Muscle layer of colon (tissue), 2 donors: ENCODE measurements around the gene PRDM16.

Experiments used
- H3K27ac ChIP-seq: one replicate; pipeline ENCODE4 v1.7.0; 2013; ENCODE audit warnings: low read depth, mild to moderate bottlenecking, low read length, moderate library complexity
- H3K27me3 ChIP-seq, 2 donors: one replicate each; pipeline ENCODE4 v1.7.0; 2013; ENCODE audit warnings: low read length in 2 of 2, mild to moderate bottlenecking in 2 of 2; ENCODE audit not compliant: insufficient read depth in 2 of 2, control insufficient read depth in 1 of 2
- H3K36me3 ChIP-seq: one replicate; pipeline ENCODE4 v1.7.0; 2013; ENCODE audit warnings: mild to moderate bottlenecking, low read length; ENCODE audit not compliant: insufficient read depth
- H3K4me1 ChIP-seq: one replicate; pipeline ENCODE4 v1.7.0; 2013; ENCODE audit warnings: mild to moderate bottlenecking, low read length; ENCODE audit not compliant: insufficient read depth
- H3K4me3 ChIP-seq, 2 donors: one replicate each; pipeline ENCODE4 v1.7.0; 2013; ENCODE audit warnings: low read length in 2 of 2, low read depth in 1 of 2, mild to moderate bottlenecking in 1 of 2, moderate library complexity in 1 of 2
- H3K9ac ChIP-seq: one replicate; pipeline ENCODE4 v1.7.0; 2013; ENCODE audit warnings: low read length
- H3K9me3 ChIP-seq: one replicate; pipeline ENCODE4 v1.7.0; 2013; ENCODE audit warnings: mild to moderate bottlenecking, low read length
- donor health status: abdominal sarcoma.
- donor health status: Adenocarcinoma of cecum.

Gene PRDM16

DNA sequence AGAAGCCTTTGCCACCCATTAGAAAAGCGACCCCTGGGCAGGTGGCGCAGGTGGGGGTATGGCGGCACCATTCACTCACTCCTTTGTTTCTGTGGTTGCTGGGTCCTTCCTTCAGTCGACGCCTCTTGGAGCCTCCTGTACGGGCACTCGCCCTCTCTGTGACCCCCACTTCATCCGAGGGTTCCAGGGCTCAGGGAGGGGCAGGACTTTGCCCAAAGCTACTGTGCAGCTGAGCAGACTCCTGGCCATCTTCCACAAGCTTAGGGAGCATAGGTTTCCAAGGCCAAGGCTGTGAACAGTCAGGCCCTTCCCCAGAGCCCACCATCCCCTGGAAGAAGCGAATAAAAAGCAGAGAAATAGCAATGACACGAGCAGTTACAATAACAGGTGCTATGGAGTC is 194.8 kb downstream of the PRDM16 start:
- peaks cover 11 to 44% of the 10 kb centered on the region in 2 donors for H3K27me3 ChIP-seq
- H3K9me3 ChIP-seq, result no peaks in the 10 kb centered on the region
- no peak overlapping the region for H3K27ac ChIP-seq
- no peak overlapping the region for H3K4me3 ChIP-seq
- no peaks in the 10 kb centered on the region for H3K36me3 ChIP-seq
- no peaks in the 10 kb centered on the region for H3K4me1 ChIP-seq
- H3K9ac ChIP-seq, result no peak overlapping the region

DNA sequence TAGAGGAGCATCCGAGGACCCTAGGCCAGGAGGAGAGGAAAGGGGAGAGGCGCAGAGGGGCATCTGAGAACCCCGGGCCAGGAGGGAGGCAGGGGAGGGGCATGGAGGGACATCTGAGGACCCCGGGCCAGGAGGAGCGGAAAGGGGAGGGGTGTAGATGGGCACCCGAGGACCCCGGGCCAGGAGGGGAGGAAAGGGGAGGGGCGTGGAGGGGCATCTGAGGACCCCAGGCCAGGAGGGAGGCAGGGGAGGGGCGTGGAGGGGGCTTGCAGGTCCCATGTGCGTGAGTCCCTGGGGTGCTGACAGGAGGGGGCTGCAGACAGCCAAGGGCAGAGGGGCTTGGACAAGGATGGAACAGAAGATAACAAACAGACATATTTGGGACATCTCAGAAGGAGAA is 195.5 kb downstream of the PRDM16 start:
- H3K4me1 ChIP-seq, result no peaks in the 10 kb centered on the region
- no peak overlapping the region for H3K27ac ChIP-seq
- no peaks in the 10 kb centered on the region for H3K36me3 ChIP-seq
- H3K4me3 ChIP-seq, result no peak overlapping the region
- H3K9ac ChIP-seq, result no peak overlapping the region
- no peaks in the 10 kb centered on the region for H3K9me3 ChIP-seq
- H3K27me3 ChIP-seq, result peaks cover 11 to 44% of the 10 kb centered on the region in 2 donors

DNA sequence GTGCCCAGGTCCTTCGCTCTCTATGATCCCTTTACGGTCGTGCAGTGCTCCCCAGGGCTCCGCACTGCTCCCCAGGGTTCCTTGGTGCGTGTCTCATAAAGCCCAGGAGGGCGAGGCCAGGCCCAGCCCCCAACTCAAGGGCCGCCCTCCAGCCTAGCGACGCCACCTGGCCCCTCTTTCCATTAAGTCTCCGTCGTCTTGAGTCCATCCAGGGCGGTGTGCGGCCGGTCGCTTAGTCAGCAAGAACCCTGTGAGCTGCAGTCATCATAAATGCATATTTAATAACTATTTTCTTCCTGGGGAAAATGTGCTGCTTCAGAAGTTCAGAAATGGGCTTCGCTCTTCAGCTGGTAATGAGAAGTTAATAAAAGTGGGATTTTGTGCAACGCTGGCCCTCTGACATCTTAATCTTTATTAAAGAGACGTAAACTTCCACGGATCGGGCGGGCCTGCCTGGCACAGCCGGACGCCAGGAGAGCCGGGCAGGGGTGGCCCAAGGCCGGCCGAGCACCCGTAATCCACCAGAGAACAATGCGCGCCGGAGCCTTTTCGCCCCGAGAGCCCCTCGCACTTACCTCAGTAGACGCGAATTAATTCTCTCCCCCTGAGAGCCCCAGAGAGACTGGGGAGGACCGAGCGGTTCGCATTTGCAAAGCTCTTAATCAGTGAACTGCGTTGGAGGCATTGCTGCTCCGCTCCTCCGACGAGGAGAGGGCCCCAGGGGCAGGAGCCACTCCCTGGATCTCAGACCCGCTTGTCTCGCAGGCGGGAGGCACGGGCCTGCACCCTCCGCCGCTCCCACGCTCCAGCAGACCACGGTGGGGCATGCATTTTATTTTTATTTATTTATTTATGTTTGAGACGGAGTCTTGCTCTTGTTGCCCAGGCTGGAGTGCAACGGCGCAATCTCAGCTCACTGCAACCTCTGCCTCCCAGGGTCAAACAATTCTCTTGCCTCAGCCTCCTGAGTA is 197.1 kb downstream of the PRDM16 start:
- H3K9ac ChIP-seq, result no peak overlapping the region
- no peaks in the 10 kb centered on the region for H3K4me1 ChIP-seq
- peaks cover 11 to 44% of the 10 kb centered on the region in 2 donors for H3K27me3 ChIP-seq
- no peak overlapping the region for H3K27ac ChIP-seq
- H3K36me3 ChIP-seq, result no peaks in the 10 kb centered on the region
- H3K9me3 ChIP-seq, result no peaks in the 10 kb centered on the region
- no peak overlapping the region for H3K4me3 ChIP-seq

DNA sequence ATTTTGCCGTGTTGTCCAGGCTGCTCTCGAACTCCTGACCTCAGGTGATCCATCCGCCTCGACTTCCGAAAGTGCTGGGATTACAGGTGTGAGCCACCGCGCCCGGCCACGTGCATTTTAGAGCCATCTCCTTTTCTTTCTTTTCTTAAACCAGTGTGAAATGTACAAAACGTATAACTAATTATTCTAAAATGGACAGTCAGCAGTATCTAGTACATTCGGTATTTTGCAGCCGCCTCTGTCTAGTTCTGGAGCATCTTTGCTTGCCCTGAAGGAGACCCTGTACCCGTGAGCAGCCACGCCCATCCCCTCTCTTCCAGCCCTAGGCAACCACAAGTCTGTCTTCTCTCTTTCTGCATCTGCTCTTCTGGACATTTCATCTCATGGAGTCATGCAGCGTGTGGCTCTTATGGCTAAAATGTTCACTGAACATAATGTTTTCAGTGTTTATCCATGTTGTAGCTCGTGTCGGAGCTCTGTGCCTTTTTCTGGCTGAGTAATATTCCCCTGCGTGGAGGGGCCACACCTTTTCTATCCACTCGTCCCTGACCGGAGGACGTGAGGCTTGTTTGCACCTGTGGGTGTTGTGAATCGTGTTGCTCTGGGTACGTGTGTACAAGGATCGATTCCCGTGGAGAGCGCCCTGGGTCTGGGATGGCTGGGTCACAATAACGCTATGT is 198.0 kb downstream of the PRDM16 start:
- Histone ChIP-seq H3K27ac (no peak overlapping the region), H3K4me1 (no peaks in the 10 kb centered on the region), H3K9ac (no peak overlapping the region), H3K27me3 (peaks cover 11 to 52% of the 10 kb centered on the region in 2 donors), H3K4me3 (no peak overlapping the region), H3K9me3 (no peaks in the 10 kb centered on the region), H3K36me3 (no peaks in the 10 kb centered on the region)

DNA sequence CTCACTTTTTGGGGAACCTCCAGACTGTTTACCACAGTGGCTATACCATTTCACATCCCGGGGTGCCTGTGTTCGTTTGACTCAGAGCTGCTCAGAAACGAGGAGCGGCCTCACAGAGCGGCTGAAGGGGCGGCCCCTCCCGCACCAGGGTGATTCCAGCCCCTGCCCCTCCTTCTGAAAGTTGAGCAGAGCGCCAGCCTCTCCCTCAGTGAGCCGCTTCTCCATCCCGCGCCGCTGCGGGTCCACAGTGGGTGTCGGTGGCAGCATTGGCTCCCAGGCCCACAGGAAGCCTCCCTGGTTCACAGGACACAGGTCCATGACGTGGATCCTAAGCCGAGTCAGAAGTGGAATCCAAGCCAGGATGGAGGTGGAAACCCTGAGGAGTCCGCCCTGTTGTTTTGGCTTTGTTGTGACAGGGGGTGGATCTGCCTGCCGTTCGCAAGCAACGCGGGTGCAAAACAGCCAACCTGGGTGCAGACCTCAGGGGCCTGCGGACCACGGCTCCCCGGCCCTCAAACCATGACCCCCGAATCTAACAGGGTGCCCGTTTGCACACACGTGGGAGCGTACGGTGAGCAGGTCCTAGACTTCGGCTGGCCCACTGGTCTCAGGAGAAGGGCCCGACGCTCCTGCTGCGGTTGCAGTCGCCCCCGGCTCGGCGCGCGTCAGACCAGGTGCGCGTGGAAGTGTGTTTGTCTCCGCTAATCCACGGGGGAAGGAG is 198.7 kb downstream of the PRDM16 start:
- Histone ChIP-seq H3K4me3 (no peak overlapping the region), H3K9ac (no peak overlapping the region), H3K9me3 (no peaks in the 10 kb centered on the region), H3K27ac (no peak overlapping the region), H3K27me3 (peaks cover 11 to 52% of the 10 kb centered on the region in 2 donors), H3K36me3 (no peaks in the 10 kb centered on the region), H3K4me1 (no peaks in the 10 kb centered on the region)

DNA sequence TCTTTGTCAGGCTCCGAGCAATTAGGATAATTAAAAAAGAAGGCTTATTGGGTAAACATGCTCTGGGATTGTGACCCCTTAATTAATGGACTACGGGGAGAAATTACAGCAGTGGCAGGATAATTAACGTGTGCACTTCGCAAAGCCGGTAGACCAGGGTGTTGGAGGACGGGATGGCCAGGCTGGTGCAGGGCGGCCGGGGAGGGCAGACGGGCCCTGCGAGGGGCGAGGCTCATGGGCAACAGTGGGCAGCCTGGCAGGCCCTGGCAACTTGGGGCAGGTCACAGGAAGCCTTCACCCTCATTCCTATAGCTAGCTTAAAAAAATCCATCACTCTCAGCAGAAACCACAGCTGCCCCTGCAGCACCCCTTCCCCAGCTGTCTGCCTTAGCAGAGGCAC is 199.3 kb downstream of the PRDM16 start:
- no peak overlapping the region for H3K9ac ChIP-seq
- H3K4me1 ChIP-seq, result no peaks in the 10 kb centered on the region
- H3K9me3 ChIP-seq, result no peaks in the 10 kb centered on the region
- no peak overlapping the region for H3K4me3 ChIP-seq
- no peaks in the 10 kb centered on the region for H3K36me3 ChIP-seq
- H3K27ac ChIP-seq, result no peak overlapping the region
- peaks cover 11 to 46% of the 10 kb centered on the region in 2 donors for H3K27me3 ChIP-seq

DNA sequence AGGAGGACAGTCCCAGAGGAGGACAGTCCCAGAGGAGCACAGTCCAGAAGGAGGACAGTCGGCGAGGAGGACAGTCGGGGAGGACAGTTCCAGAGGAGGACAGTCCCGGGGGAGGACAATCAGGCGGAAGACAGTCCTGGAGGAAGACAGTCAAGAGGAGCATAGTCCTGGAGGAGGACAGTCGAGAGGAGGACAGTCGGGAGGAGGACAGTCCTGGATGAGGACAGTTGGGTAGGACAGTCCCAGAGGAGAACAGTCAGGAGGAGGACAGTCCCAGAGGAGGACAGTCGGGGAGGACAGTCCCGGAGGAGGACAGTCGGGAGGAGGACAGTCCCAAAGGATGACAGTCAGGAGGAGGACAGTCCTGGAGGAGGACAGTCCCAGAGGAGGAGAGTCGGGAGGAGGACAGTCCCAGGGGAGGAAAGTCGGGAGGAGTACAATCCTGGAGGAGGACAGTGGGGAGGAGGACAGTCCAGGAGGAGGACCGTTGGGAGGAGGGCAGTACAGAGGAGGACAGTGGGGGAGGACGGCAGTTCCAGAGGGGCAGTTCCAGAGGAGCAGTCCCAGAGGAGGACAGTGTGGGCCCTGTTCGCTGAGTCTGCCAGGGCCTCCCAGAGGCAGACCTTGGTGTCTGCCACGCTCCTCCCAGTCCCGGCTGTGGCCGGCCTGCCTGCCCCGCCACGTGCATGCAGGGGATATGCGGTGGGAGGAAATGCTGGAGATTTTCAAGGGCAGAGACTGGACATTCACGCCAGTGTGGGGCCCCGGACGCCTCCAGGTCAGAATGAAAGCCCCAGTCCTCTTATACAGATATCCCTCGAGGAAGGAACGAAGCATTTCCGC is 201.6 kb downstream of the PRDM16 start:
- H3K36me3 ChIP-seq, result no peaks in the 10 kb centered on the region
- no peaks in the 10 kb centered on the region for H3K9me3 ChIP-seq
- H3K27me3 ChIP-seq, result peaks cover 0 to 25% of the 10 kb centered on the region in 2 donors
- no peaks in the 10 kb centered on the region for H3K4me1 ChIP-seq
- no peak overlapping the region for H3K4me3 ChIP-seq
- H3K9ac ChIP-seq, result no peak overlapping the region
- H3K27ac ChIP-seq, result no peak overlapping the region

DNA sequence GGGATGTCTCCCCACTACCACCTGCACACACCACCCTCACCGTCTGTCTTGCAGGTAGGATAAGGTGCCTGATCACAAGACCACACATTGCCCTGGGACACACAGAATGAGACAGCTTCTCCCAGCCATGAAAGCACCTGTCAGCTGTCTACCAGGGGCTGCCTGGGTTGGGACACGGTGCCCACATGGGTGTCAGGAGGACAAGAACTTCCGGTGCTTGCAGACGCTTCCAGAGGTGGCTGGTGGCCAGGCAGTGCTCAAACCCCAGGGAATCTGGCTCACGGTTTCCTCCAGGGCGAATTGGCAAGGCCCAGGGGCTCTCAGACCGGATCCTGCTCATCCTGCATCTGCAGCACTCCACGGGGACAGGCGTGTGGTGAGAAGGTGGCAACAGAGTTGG is 202.9 kb downstream of the PRDM16 start:
- no peak overlapping the region for H3K27ac ChIP-seq

DNA sequence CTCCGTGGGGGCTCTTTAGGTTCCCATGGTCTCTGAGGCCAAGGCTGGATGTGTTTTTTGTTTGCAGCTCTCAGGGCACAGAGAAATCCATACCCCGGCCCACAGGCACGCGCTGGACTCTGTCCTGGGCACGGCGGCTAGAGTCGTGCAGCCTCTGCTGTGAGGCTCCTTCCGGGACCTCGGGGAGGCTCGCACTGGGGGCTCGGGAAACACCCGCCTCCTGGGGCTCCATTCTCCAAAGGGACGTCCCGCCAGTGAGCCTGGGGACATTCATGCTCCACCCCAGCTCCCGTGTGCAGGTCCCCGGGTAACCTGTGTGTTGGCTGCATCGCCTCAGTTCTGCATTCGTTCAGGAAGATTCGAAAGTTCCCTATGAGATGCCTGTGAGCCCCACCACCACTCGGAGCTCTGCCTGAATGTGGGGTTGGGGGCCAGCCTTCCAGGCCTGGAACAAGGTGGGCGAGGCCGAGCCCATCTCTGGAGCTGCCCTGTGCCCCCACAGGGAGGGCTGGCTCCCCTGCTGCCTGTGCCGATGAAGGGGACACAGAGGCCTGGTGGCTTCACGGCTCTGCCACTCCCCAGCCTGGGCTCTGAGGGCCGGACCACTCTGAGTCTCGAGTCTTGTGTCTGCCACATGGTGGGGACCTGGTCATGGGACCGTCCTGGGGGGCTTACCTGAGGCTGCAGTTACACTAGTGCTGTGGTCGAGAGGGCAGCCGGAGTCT is 203.5 kb downstream of the PRDM16 start:
- H3K9ac ChIP-seq, result no peak overlapping the region
- H3K27me3 ChIP-seq, result peaks cover 0 to 18% of the 10 kb centered on the region in 2 donors
- no peak overlapping the region for H3K27ac ChIP-seq

More for the DNA sequence above, 202.9 kb downstream of the PRDM16 start:
- peaks cover 0 to 19% of the 10 kb centered on the region in 2 donors for H3K27me3 ChIP-seq
- H3K9me3 ChIP-seq, result no peaks in the 10 kb centered on the region
- no peak overlapping the region for H3K9ac ChIP-seq
- no peaks in the 10 kb centered on the region for H3K36me3 ChIP-seq
- no peaks in the 10 kb centered on the region for H3K4me1 ChIP-seq
- H3K4me3 ChIP-seq, result no peak overlapping the region

DNA sequence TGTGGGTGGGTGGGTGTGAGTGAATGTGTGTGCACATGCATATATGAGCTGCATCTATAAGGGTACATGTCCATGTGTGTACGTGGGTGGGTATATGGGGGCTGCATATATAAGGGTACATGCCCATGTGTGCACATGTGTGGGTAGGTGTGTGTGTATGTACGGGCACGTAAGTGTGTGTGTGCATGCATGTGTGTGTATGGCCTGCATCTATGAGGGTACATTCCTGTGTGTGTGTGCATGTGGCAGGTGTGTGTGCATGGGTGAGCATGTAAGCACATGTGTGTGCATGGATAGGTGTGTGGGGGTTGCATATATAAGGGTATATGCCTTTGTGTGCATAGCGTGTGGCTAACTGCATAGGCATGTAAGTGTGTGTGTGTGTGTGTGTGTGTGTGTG is 204.4 kb downstream of the PRDM16 start:
- no peak overlapping the region for H3K4me3 ChIP-seq
- no peaks in the 10 kb centered on the region for H3K36me3 ChIP-seq
- H3K9me3 ChIP-seq, result no peaks in the 10 kb centered on the region
- H3K4me1 ChIP-seq, result no peaks in the 10 kb centered on the region
- H3K27me3 ChIP-seq, result peaks cover 0 to 10% of the 10 kb centered on the region in 2 donors
- H3K27ac ChIP-seq, result no peak overlapping the region
- H3K9ac ChIP-seq, result no peak overlapping the region

More for the DNA sequence above, 203.5 kb downstream of the PRDM16 start:
- no peaks in the 10 kb centered on the region for H3K9me3 ChIP-seq
- no peaks in the 10 kb centered on the region for H3K36me3 ChIP-seq
- H3K4me1 ChIP-seq, result no peaks in the 10 kb centered on the region
- no peak overlapping the region for H3K4me3 ChIP-seq
